Stimulated activated CD8-positive, alpha-beta memory T cell treated with anti-CD3 and anti-CD28 coated beads, Interleukin-15, amount 100 ng/mL, for 24 hours (primary cell): Measurements from ENCODE around the gene KLC4.
"Not testable (repeated sequence)": the region's sequence is repeated elsewhere in the genome, so short reads cannot be mapped to it uniquely, and the experiment has no call there.

ENCODE experiments used
- DNase-seq: peaks from one replicate; pipeline ENCODE4 v3.0.0-alpha.2; 2020; ENCODE audit warnings: low read depth

Gene KLC4

GRCh38 chr6:43070028-43070632, 10.7 kb downstream of the KLC4 start:
- no peak for DNase-seq

GRCh38 chr6:43074847-43075669, 15.6 kb downstream of the KLC4 start:
- DNase-seq: no peak

- DNase-seq: no peak
Measured at GRCh38 chr6:43075670-43076463, 16.4 kb downstream of the KLC4 start, which contains the start of gene PTK7. PTK7 (plus strand) TSS chr6:43076314; CDS start chr6:43076489, 175 bp downstream.

DNA sequence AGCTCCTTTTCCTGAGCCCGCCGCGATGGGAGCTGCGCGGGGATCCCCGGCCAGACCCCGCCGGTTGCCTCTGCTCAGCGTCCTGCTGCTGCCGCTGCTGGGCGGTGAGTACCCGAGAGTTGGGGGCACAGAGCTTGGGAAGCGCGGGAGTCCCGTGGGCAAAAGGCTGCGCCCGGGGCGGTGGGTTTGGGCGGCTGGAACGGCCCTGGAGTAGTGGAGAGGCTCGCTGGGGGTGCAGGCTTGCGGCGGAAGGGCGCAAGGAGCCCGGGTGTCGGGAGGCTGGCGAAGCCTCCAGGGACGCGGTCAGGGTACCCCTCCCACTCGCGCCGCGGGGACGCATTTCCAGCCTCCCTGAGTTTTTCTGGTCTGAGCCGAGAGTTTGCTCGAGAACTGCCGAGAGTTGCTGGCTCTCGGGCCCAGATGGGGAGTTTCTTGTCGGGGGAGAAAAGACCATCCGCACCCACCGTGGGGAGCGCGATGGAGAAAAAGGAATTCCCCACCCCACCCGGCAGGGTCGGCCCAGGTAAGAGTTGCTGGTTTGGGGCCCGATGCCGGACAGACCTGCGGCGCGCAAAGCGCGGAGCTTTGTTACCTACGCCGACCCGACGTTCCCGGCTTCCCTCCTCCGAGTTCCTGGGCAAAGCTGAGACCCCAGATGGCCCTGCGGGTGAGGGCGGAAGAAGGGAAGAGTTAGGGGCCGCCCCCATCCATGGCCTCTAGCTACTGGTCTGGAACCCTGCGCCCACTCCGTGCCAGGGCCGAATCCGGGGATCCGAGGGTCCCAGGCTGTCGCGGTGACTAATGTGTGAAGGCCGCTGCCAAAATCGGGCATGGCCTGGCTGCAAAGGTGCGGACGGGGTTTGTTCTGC, 17.3 kb downstream of the KLC4 start:
- no peak for DNase-seq

DNA sequence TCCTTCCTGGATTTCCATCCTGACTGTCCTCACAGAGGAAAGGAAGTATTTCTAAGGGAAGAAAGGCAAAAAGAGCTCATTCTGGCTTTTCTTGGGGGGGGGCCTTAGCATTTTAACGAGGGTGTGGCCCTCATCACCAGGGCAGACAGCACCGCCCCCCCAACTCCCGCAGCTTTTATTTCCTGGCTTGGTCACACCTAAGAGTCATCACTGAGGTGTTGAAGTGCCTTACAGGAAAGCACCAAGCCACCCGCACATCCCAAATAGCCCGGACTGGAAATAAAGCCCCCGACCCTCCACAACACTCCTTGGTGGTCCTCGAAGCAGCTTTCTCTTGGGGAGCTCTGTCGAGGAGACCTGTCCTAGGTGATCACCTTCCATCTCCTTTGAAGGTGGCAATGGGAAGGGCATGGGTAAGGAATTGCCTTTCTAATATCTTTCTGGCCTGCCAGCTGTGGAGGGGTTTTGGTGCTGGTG, 17.9 kb downstream of the KLC4 start:
- no peak for DNase-seq

DNA sequence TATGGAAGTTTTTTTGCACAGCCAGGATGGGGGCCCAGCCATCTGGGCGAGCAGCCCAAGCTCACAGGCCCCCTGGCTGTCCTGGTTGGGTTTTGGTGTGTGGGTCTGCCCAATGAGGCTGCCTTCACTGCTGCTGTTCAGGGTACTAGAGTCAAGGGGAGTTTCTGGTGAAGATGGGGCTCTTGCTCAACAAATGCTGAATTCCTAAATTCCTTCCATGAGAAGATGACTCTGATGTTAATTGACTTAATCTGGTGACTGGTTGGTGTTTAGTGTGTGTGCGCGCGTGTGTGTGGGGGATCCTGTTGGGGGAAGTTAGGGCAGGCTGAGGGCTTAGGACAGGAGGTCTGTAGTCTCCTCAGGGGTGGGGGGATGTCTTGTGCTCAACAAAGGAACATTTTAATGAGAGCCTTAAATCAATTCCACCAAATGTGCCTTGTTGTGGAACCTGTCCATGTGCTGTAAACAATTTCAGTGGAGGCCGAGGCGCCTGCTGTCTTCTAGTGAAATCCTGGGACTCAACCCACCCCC, 18.6 kb downstream of the KLC4 start:
- DNase-seq: no peak

- DNase-seq: no peak
Measured at GRCh38 chr6:43078691-43079090, 19.3 kb downstream of the KLC4 start.

GRCh38 chr6:43081043-43081442, 21.6 kb downstream of the KLC4 start:
- no peak for DNase-seq

- DNase-seq: not testable (repeated sequence)
Measured at GRCh38 chr6:43081922-43082321, 22.5 kb downstream of the KLC4 start.

DNA sequence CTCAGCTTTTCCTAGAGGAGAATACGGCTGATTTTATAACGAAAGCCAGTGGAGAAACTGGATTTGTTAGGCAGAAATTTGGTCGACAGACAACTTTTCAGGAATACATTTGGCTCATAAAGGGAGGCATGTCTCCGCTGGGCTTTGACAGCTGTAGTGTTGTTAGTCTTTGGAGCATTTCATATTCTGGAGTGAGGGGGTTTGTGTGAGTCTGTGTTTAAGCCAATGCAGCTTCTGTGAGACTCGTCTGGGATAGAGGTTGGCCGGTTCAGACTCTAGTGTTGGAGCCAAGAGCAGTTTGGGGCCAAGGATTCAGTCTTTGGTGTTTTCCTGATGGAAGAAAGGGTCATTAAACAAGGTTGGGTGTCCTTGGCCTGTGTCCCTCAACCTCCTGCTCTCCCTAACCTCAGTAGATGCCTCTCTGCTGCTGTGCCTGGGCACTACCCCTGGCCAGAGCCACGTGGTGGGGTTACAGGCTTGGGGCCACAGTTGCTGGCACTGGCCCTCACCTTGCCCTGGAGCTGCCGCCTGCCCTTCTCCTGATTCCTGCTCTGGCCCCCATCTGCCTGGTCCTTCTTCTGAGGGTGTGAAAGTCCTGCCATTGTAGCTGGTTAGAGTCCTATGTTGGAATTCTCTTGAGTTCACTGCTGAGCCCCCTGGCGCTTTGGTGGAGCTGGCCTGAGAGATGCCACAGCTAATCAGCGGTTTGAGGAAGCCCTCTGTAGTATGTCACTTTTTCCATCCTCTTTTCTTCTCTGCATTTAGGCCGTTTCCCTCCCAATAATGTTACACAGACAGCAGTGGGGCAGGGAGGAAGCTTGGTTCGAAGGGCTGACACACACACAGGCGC, 23.6 kb downstream of the KLC4 start:
- DNase-seq: no peak

GRCh38 chr6:43086022-43086658, 26.7 kb downstream of the KLC4 start:
- DNase-seq: no peak

- no peak for DNase-seq
Measured at GRCh38 chr6:43088654-43089056, 29.2 kb downstream of the KLC4 start.

DNA sequence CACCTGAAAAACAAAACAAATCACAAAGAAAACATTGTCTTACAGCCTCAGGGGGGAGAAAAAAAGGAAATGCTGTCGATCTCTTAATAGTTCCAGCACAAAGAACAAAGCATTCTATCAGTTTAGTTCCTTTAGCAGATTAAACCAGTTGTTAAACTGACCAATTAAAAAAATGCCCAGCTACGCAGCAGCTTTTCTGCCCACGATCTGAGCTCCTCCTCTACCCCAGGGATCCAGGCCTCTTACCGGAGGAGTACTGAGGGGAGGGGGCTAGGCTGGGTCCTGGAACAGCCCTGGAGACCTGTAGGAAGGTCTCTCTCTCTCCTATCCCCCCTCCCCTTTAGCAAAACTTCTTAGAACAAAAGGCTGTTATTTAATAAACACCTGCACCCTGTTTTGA, 30.0 kb downstream of the KLC4 start:
- DNase-seq: no peak

- no peak for DNase-seq
Measured at GRCh38 chr6:43089874-43090558, 30.6 kb downstream of the KLC4 start.

DNA sequence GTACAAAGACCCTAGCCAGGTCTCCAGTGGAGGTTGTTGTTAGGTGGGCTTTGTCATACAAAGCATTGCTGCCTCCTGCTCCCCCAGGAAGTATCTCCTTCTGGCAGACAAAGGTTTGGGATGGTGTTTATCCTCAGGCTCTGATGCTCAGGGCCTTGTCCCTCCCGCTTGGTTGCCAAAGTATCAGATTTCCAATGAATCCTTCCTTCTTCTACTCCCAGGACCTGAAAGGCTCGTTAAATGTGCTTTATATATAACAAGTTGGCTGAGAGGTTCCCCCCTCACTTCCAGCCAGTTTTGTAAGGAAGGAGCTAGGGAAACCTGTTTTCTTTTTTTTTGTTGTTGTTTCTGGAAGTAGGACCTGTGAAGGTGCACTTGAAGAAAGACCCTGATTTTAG, 31.1 kb downstream of the KLC4 start:
- DNase-seq: no peak

DNA sequence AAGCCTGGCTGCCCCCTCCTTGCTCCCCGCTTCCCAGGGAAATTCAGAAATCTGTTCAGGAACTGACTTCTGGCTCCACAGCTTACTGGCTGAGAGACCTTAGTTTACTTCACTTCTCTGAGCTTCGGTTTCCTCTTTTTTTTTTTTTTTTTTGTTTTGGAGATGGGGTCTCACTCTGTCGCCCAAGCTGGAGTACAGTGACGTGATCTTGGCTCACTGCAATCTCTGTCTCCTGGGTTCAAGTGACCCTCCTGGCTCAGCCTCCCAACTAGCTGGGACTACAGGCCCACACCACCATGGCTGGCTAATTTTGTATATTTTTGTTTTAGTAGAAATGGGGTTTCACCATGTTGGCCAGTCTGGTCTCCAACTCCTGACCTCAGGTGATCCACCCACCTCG, 31.6 kb downstream of the KLC4 start:
- no peak for DNase-seq

GRCh38 chr6:43091436-43091991, 32.1 kb downstream of the KLC4 start:
- DNase-seq: no peak

GRCh38 chr6:43092635-43093034, 33.2 kb downstream of the KLC4 start:
- DNase-seq: no peak
